Lower leg skin (tissue), 3 donors: ENCODE measurements around the gene IL2RA.

Experiments
- POLR2A ChIP-seq, 2 donors: fragments of 450-650 bp; IDR thresholded peaks; one replicate each; pipeline ENCODE4 v1.6.1; 2016 to 2017; ENCODE audit warnings: antibody characterized with exemption in 2 of 2, mild to moderate bottlenecking in 1 of 2, moderate library complexity in 1 of 2
- TF ChIP-seq, protein P1 (sequence below), 3 donors: fragments of 450-650 bp; IDR thresholded peaks; one replicate each; pipeline ENCODE4 v1.5.1; 2016; ENCODE audit warnings: antibody characterized with exemption in 3 of 3, mild to moderate bottlenecking in 3 of 3, moderate library complexity in 2 of 3

- no peak for TF ChIP-seq POLR2A (IDR thresholded peaks at IDR 0.05)
- TF ChIP-seq, protein P1, sequence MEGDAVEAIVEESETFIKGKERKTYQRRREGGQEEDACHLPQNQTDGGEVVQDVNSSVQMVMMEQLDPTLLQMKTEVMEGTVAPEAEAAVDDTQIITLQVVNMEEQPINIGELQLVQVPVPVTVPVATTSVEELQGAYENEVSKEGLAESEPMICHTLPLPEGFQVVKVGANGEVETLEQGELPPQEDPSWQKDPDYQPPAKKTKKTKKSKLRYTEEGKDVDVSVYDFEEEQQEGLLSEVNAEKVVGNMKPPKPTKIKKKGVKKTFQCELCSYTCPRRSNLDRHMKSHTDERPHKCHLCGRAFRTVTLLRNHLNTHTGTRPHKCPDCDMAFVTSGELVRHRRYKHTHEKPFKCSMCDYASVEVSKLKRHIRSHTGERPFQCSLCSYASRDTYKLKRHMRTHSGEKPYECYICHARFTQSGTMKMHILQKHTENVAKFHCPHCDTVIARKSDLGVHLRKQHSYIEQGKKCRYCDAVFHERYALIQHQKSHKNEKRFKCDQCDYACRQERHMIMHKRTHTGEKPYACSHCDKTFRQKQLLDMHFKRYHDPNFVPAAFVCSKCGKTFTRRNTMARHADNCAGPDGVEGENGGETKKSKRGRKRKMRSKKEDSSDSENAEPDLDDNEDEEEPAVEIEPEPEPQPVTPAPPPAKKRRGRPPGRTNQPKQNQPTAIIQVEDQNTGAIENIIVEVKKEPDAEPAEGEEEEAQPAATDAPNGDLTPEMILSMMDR (IDR thresholded peaks at IDR 0.05): no peak
Observed at GRCh38 chr10:6074489-6075301, 12.5 kb upstream of the IL2RA start.
